A549 (cell line): Measurements from ENCODE around the gene EML1. TPM values are rescaled to one million over a fixed set of nuclear protein-coding genes. Genes with fewer than 3 reads are reported as not detected.

Source experiments
- ATAC-seq, 2 experiments: fragments of 200-7000 bp in 1 of 2; fragments of >200 bp in 1 of 2; cut with Nextera tagmentation in 1 of 2; cut with Tn5 transposase in 1 of 2; 3 replicates each; pipeline versions ENCODE4 v1.8.0 to v1.9.1; 2018 to 2020; ENCODE audit warnings: mild to moderate bottlenecking in 1 of 2, moderate library complexity in 1 of 2
- CTCF ChIA-PET: fragments of 300-600 bp; sonication (Branson Sonifier 250); formaldehyde crosslinking; extraction: SDS; loops from one replicate; lab custom pipeline; 2021; ENCODE audit warnings: antibody characterized with exemption, inconsistent platforms; lab: Yijun Ruan, JAX
- POLR2A ChIA-PET: fragments of 350-600 bp; formaldehyde crosslinking; extraction: SDS; loops from one replicate; lab custom pipeline; 2021; ENCODE audit warnings: antibody characterized with exemption, inconsistent platforms; lab: Yijun Ruan, JAX
- DNase-seq, 2 experiments: peaks; one replicate each; pipeline versions ENCODE4 v3.0.0 to v3.0.0-alpha.2; 2011 to 2016; ENCODE audit warnings: low read depth in 1 of 2, low spot score in 1 of 2
- FAIRE-seq: peaks from 2 replicates; lab custom pipeline; 2011; peaks lifted over from hg19 to GRCh38; lab: Jason Lieb, UNC
- H3K27ac ChIP-seq, 2 experiments: fragments of >200 bp; sonication (Bioruptor Twin); formaldehyde crosslinking; 3 replicates each; pipeline ENCODE4 v1.5.1; 2016 to 2017
- H3K4me1 ChIP-seq: fragments of >200 bp; sonication (Bioruptor Twin); formaldehyde crosslinking; 3 replicates; pipeline ENCODE4 v1.6.1; 2016
- H3K4me2 ChIP-seq: fragments of >200 bp; sonication (Bioruptor Twin); formaldehyde crosslinking; 3 replicates; pipeline ENCODE4 v1.6.1; 2016
- H3K4me3 ChIP-seq: fragments of >200 bp; sonication (Bioruptor Twin); formaldehyde crosslinking; 3 replicates; pipeline ENCODE4 v1.5.1; 2016
- H3K9me3 ChIP-seq: fragments of >200 bp; sonication (Bioruptor Twin); formaldehyde crosslinking; 3 replicates; pipeline ENCODE4 v1.6.1; 2016
- ATOH8 ChIP-seq: fragments of 250-450 bp; sonication (Bioruptor Pico); IDR thresholded peaks from 2 replicates; pipeline ENCODE4 v1.5.0; 2020; ENCODE audit warnings: low read depth, mild to moderate bottlenecking, moderate library complexity
- BCL3 ChIP-seq: fragments of >200 bp; sonication (Bioruptor Twin); formaldehyde crosslinking; IDR thresholded peaks from 3 replicates; pipeline ENCODE4 v1.6.1; 2016
- CEBPB ChIP-seq, 2 experiments: fragments of >200 bp in 1 of 2; sonication (Bioruptor Twin) in 1 of 2; formaldehyde crosslinking in 1 of 2; IDR thresholded peaks; 2 replicates each; pipeline ENCODE4 v1.6.1; 2012 to 2016
- CHD2 ChIP-seq: fragments of 150-350 bp; IDR thresholded peaks from 2 replicates; pipeline ENCODE4 v1.6.1; 2014; ENCODE audit warnings: low read length; ENCODE audit not compliant: partially characterized antibody
- HDAC2 ChIP-seq: fragments of 200-600 bp; sonication (generic); IDR thresholded peaks from 2 replicates; pipeline ENCODE4 v1.6.1; 2016
- HES2 ChIP-seq: fragments of >200 bp; sonication (Bioruptor Twin); formaldehyde crosslinking; IDR thresholded peaks from 2 replicates; pipeline ENCODE4 v1.6.1; 2016
- HOXA7 ChIP-seq: fragments of 250-450 bp; sonication (Bioruptor Pico); IDR thresholded peaks from 2 replicates; pipeline ENCODE4 v1.5.0; 2020; ENCODE audit warnings: mild to moderate bottlenecking, moderate library complexity
- HOXB13 ChIP-seq: fragments of 250-450 bp; sonication (Bioruptor Pico); IDR thresholded peaks from 2 replicates; pipeline ENCODE4 v1.5.0; 2020; ENCODE audit warnings: low read depth, mild to moderate bottlenecking, moderate library complexity
- HOXB5 ChIP-seq: fragments of 250-450 bp; sonication (Bioruptor Pico); IDR thresholded peaks from 2 replicates; pipeline ENCODE4 v1.5.0; 2020; ENCODE audit warnings: mild to moderate bottlenecking, moderate library complexity
- JUN ChIP-seq, 2 experiments: fragments of >200 bp; sonication (Bioruptor Twin); formaldehyde crosslinking; IDR thresholded peaks; 2 replicates in 1 of 2; 3 replicates in 1 of 2; pipeline ENCODE4 v1.6.1; 2016 to 2017
- KDM5A ChIP-seq: fragments of 200-600 bp; sonication (generic); IDR thresholded peaks from 2 replicates; pipeline ENCODE4 v1.6.1; 2016; ENCODE audit warnings: antibody characterized with exemption, mild to moderate bottlenecking
- MAX ChIP-seq: IDR thresholded peaks from 2 replicates; pipeline ENCODE4 v1.6.1; 2012
- MAZ ChIP-seq: fragments of 150-350 bp; IDR thresholded peaks from 2 replicates; pipeline ENCODE4 v1.6.1; 2014; ENCODE audit warnings: antibody characterized with exemption, low read depth, low read length, borderline replicate concordance
- NFE2L2 ChIP-seq: fragments of 150-350 bp; conservative IDR thresholded peaks from 2 replicates; pipeline ENCODE4 v1.6.1; 2014; ENCODE audit warnings: low read length
- NR3C1 ChIP-seq: fragments of >200 bp; sonication (Bioruptor Twin); formaldehyde crosslinking; IDR thresholded peaks from 3 replicates; pipeline ENCODE4 v1.6.1; 2017
- POLR2AphosphoS2 ChIP-seq: conservative IDR thresholded peaks from 2 replicates; pipeline ENCODE4 v1.6.1; 2012; ENCODE audit warnings: low read length, improper control_type of control experiment, inconsistent platforms
- RARB ChIP-seq: fragments of 250-450 bp; sonication (Bioruptor Pico); IDR thresholded peaks from 2 replicates; pipeline ENCODE4 v1.8.0; 2021; ENCODE audit warnings: mild to moderate bottlenecking, moderate library complexity
- RCOR1 ChIP-seq: fragments of 150-350 bp; IDR thresholded peaks from 2 replicates; pipeline ENCODE4 v1.6.1; 2014; ENCODE audit warnings: antibody characterized with exemption, low read length, low read depth
- RFX5 ChIP-seq: fragments of 450-650 bp; IDR thresholded peaks from 2 replicates; pipeline ENCODE4 v1.7.1; 2014; ENCODE audit warnings: antibody characterized with exemption, mild to moderate bottlenecking, moderate library complexity
- ZC3H11A ChIP-seq: fragments of 450-650 bp; IDR thresholded peaks from 2 replicates; pipeline ENCODE4 v1.6.1; 2014; ENCODE audit warnings: antibody characterized with exemption, mild to moderate bottlenecking
- ZFP36 ChIP-seq: fragments of 450-650 bp; IDR thresholded peaks from 2 replicates; pipeline ENCODE4 v1.6.1; 2014; ENCODE audit warnings: borderline replicate concordance; ENCODE audit not compliant: partially characterized antibody
- ZSCAN20 ChIP-seq: fragments of 250-450 bp; sonication (Bioruptor Pico); IDR thresholded peaks from 2 replicates; pipeline ENCODE4 v1.8.0; 2022; ENCODE audit warnings: mild to moderate bottlenecking, moderate library complexity
- WGBS: methylation state at CpG from one replicate; pipeline ENCODE4 v1.1.6; 2017; ENCODE audit errors: missing lambda C conversion rate; 5-methylcytosine and 5-hydroxymethylcytosine counted together
- polyA plus RNA-seq, 4 experiments: library from polyadenylated mRNA; depleted of rRNA in 3 of 4; stranded (reverse); fragments of >200 nt; fragmentation: RNase III in 1 of 4; extraction: RNeasy Plus Mini Kit Qiagen cat#74134 plus additional on column Dnase treatment in 1 of 4; gene quantifications; 2 replicates in 3 of 4; 3 replicates in 1 of 4; pipeline ENCODE4 v1.2.3, GENCODE V29; 2011 to 2017

The EML1 gene
- polyA plus RNA-seq, 2 of the 4 experiments (the other 2 are of a cell fraction): 29.7 to 30.8 TPM

GRCh38 chr14:99785426-99785825 is 7.8 kb upstream of the EML1 start:
- Histone ChIP-seq H3K4me1 (no peaks in the 10 kb centered on the region), H3K27ac (no peak overlapping the region), H3K4me2 (no peak overlapping the region), H3K9me3 (peaks cover 2% of the 10 kb centered on the region; the same call in 1 of the 3 replicates), H3K4me3 (no peak overlapping the region)
- ATAC-seq (no peak), FAIRE-seq (no peak), DNase-seq (no peak)
- CTCF ChIA-PET: no interaction called here
- WGBS: 78% methylated on average over 9 of the region's 9 CpGs
- no peak for TF ChIP-seq HOXB5 (CRISPR knock-in tag)
- no peak for TF ChIP-seq BCL3
- no peak for TF ChIP-seq HOXA7 (CRISPR knock-in tag)
- TF ChIP-seq KDM5A: no peak
- no peak for TF ChIP-seq CEBPB (IDR thresholded peaks at IDR 0.05)
- no peak for TF ChIP-seq HOXB13
- TF ChIP-seq RARB: no peak
- no peak for TF ChIP-seq NFE2L2
- POLR2A ChIA-PET: no interaction called here

GRCh38 chr14:99786511-99786989 is 6.7 kb upstream of the EML1 start:
- ATAC-seq: no peak
- Histone ChIP-seq H3K4me3 (no peak overlapping the region), H3K4me2 (no peak overlapping the region), H3K27ac (no peak overlapping the region), H3K4me1 (no peaks in the 10 kb centered on the region), H3K9me3 (no peaks in the 10 kb centered on the region)
- no peak for FAIRE-seq
- no peak for DNase-seq
- 89% methylated on average over 8 of the region's 8 CpGs for WGBS
- ChIA-PET POLR2A (no interaction called here), CTCF (interaction anchor here (0.8 to 1.4 kb wide), 2 partner anchors 28 to 57 kb away, joined by 3 read pairs; no protein-coding TSS in a partner anchor)
- TF ChIP-seq ATOH8: no peak
- no peak for TF ChIP-seq HDAC2
- no peak for TF ChIP-seq JUN (IDR thresholded peaks at IDR 0.05)
- TF ChIP-seq MAZ: no peak
- no peak for TF ChIP-seq RFX5
- no peak for TF ChIP-seq ZSCAN20 (CRISPR knock-in tag)
- TF ChIP-seq ZFP36: no peak
- TF ChIP-seq CHD2: no peak
- no peak for TF ChIP-seq POLR2AphosphoS2
- TF ChIP-seq RCOR1: no peak
- TF ChIP-seq HES2: no peak

- ChIA-PET POLR2A (no interaction called here), CTCF (interaction anchor here (0.7 to 1.3 kb wide), 3 partner anchors 10 to 61 kb away, joined by 3 to 4 read pairs (median 3); no protein-coding TSS in a partner anchor)
- Histone ChIP-seq H3K9me3 (no peaks in the 10 kb centered on the region), H3K4me3 (no peak overlapping the region)
- FAIRE-seq: no peak
- TF ChIP-seq ZFP36: no peak
- TF ChIP-seq NR3C1: no peak
- TF ChIP-seq MAX: no peak
- TF ChIP-seq ZC3H11A: no peak
- TF ChIP-seq, all 56 proteins: peak for 0
- no peak for ATAC-seq
- DNase-seq: no peak
- Histone ChIP-seq H3K4me2 (no peak overlapping the region), H3K27ac (no peak overlapping the region), H3K4me1 (peaks cover 8% of the 10 kb centered on the region; the same call in 2 of the 3 replicates)
- 92% methylated on average over 6 of the region's 6 CpGs for WGBS
Measured at GRCh38 chr14:99788713-99789112, 4.5 kb upstream of the EML1 start.
